GM12878 (cell line): Measurements from ENCODE around the gene LACTBL1.

ENCODE experiments used
- CBX3 ChIP-seq: fragments of 200-600 bp; sonication (generic); IDR thresholded peaks from 2 replicates; pipeline ENCODE4 v1.6.1; 2016; ENCODE audit warnings: low read depth, borderline replicate concordance
- HDGF ChIP-seq: fragments of 450-650 bp; IDR thresholded peaks from 2 replicates; pipeline ENCODE4 v1.6.1; 2016; ENCODE audit warnings: antibody characterized with exemption
- KDM1A ChIP-seq: fragments of 200-600 bp; sonication (generic); IDR thresholded peaks from 2 replicates; pipeline ENCODE4 v1.6.1; 2016; ENCODE audit warnings: borderline replicate concordance
- MYC ChIP-seq: IDR thresholded peaks from 2 replicates; pipeline ENCODE4 v1.6.1; 2011; ENCODE audit warnings: mild to moderate bottlenecking, low read length, moderate library complexity, inconsistent platforms; ENCODE audit not compliant: insufficient read depth, insufficient replicate concordance, insufficient read length, severe bottlenecking
- NFYB ChIP-seq: IDR thresholded peaks from 2 replicates; pipeline ENCODE4 v1.6.1; 2011; ENCODE audit warnings: low read depth, mild to moderate bottlenecking, low read length, improper control_type of control experiment, moderate library complexity; ENCODE audit not compliant: insufficient read depth
- RAD21 ChIP-seq: IDR thresholded peaks from 2 replicates; pipeline ENCODE4 v1.6.1; 2011; ENCODE audit warnings: mild to moderate bottlenecking, low read depth, low read length, moderate library complexity; ENCODE audit not compliant: insufficient read depth
- RAD51 ChIP-seq: fragments of 450-650 bp; IDR thresholded peaks from 2 replicates; pipeline ENCODE4 v1.6.1; 2016; ENCODE audit warnings: moderate library complexity, mild to moderate bottlenecking, inconsistent platforms
- ZBTB40 ChIP-seq: fragments of 450-650 bp; IDR thresholded peaks from 2 replicates; pipeline ENCODE4 v1.6.1; 2016; ENCODE audit warnings: mild to moderate bottlenecking, moderate library complexity, borderline replicate concordance
- ZNF274 ChIP-seq: IDR thresholded peaks from one replicate; pipeline ENCODE4 v1.8.0; 2011; ENCODE audit not compliant: insufficient read length, insufficient read depth
- TF ChIP-seq, protein P1 (sequence below), 3 experiments: IDR thresholded peaks in 2 of 3; conservative IDR thresholded peaks in 1 of 3; 2 replicates each; pipeline ENCODE4 v1.5.1; 2011; ENCODE audit warnings: low read depth in 3 of 3, low read length in 3 of 3, mild to moderate bottlenecking in 3 of 3, control low read depth in 2 of 3, moderate library complexity in 2 of 3, inconsistent platforms in 1 of 3, mixed read lengths in 1 of 3; ENCODE audit not compliant: control insufficient read depth in 2 of 3, insufficient read depth in 1 of 3; ENCODE audit errors: extremely low read depth in 1 of 3
- TF ChIP-seq, protein P2 (sequence below): IDR thresholded peaks from 2 replicates; pipeline ENCODE4 v1.6.1; 2012; ENCODE audit warnings: low read depth, low read length, improper control_type of control experiment
- TF ChIP-seq, protein P3 (sequence below): fragments of 450-650 bp; IDR thresholded peaks from 2 replicates; pipeline ENCODE4 v1.6.1; 2017; ENCODE audit warnings: low read depth, mild to moderate bottlenecking, moderate library complexity
- TF ChIP-seq, protein P4 (sequence below): IDR thresholded peaks from 2 replicates; pipeline ENCODE4 v1.6.1; 2011; ENCODE audit warnings: low read depth, mild to moderate bottlenecking, low read length, moderate library complexity, borderline replicate concordance; ENCODE audit errors: extremely low read depth

DNA sequence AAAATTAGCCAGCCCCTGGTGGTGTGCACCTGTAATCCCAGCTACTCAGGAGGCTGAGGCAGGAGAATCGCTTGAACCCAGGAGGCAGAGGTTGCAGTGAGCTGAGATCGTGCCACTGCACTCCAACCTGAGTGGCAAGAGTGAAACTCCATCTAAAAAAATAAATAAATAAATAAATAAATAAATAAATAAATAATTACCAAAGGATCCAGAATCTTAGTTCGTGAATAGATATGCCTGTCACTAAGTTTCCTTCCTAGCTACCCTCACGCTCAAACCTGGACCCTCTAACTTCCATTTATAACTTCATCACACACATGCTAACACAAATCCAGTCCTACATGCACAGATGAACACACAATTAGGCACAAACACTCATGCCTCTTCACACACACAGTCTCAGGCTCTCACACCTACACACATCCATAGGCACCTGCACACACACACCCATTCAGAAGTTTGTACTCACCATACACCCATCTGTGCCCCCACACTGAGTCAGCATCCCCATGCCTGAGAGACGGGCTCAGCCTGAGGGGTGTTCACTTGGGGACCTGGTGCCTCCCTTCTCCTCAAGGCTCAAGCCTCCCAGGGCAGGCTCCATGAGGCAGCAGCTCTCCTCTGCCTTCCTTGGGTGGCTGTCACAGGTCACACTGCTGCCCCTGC lies 61.5 kb downstream of the LACTBL1 start:
- TF ChIP-seq, protein P1, sequence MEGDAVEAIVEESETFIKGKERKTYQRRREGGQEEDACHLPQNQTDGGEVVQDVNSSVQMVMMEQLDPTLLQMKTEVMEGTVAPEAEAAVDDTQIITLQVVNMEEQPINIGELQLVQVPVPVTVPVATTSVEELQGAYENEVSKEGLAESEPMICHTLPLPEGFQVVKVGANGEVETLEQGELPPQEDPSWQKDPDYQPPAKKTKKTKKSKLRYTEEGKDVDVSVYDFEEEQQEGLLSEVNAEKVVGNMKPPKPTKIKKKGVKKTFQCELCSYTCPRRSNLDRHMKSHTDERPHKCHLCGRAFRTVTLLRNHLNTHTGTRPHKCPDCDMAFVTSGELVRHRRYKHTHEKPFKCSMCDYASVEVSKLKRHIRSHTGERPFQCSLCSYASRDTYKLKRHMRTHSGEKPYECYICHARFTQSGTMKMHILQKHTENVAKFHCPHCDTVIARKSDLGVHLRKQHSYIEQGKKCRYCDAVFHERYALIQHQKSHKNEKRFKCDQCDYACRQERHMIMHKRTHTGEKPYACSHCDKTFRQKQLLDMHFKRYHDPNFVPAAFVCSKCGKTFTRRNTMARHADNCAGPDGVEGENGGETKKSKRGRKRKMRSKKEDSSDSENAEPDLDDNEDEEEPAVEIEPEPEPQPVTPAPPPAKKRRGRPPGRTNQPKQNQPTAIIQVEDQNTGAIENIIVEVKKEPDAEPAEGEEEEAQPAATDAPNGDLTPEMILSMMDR (IDR thresholded peaks at IDR 0.05 in 2 of 3, conservative IDR thresholded peaks at IDR 0.05 in 1 of 3; ENCODE audit: control insufficient read depth in 2 of 3, extremely low read depth in 1 of 3, insufficient read depth in 1 of 3, low read depth in 3 of 3, low read length in 3 of 3), result no peak
- TF ChIP-seq NFYB, result no peak
- TF ChIP-seq, protein P2, sequence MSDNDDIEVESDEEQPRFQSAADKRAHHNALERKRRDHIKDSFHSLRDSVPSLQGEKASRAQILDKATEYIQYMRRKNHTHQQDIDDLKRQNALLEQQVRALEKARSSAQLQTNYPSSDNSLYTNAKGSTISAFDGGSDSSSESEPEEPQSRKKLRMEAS, result no peak
- TF ChIP-seq, protein P3, sequence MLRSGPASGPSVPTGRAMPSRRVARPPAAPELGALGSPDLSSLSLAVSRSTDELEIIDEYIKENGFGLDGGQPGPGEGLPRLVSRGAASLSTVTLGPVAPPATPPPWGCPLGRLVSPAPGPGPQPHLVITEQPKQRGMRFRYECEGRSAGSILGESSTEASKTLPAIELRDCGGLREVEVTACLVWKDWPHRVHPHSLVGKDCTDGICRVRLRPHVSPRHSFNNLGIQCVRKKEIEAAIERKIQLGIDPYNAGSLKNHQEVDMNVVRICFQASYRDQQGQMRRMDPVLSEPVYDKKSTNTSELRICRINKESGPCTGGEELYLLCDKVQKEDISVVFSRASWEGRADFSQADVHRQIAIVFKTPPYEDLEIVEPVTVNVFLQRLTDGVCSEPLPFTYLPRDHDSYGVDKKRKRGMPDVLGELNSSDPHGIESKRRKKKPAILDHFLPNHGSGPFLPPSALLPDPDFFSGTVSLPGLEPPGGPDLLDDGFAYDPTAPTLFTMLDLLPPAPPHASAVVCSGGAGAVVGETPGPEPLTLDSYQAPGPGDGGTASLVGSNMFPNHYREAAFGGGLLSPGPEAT, result no peak
- no peak for TF ChIP-seq ZNF274
- TF ChIP-seq KDM1A, result no peak
- TF ChIP-seq RAD21, result no peak
- no peak for TF ChIP-seq CBX3
- TF ChIP-seq HDGF, result no peak
- TF ChIP-seq MYC, result no peak
- TF ChIP-seq, protein P4, sequence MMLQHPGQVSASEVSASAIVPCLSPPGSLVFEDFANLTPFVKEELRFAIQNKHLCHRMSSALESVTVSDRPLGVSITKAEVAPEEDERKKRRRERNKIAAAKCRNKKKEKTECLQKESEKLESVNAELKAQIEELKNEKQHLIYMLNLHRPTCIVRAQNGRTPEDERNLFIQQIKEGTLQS, result no peak
- TF ChIP-seq RAD51, result no peak
- no peak for TF ChIP-seq ZBTB40
